ENCODE results near the gene MSH5.

DNA sequence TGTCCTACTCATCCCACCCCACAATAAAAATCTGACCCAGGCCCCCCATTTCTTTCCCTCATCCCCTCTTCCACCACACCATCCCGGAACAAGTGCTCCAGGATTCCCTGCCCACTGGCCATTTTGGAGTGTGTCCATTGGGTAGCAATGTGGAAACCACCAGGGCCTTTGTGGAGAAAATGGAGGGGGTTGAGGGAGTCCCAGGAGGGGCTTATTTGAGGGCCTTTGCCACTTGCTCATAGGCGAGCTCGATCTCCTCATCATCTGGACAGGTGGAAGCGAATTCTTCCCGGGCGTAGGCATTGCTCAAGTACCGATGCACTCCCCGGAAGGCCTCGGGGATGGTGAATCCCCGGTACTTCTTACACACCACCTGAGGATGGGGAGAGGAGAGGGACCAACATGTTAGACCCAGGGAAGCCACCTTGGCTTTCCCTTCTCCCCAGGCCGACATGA is 9.1 kb upstream of the MSH5 start:
- TF ChIP-seq EP300 (IDR thresholded peaks at IDR 0.05): no peak
- TF ChIP-seq, protein P1, sequence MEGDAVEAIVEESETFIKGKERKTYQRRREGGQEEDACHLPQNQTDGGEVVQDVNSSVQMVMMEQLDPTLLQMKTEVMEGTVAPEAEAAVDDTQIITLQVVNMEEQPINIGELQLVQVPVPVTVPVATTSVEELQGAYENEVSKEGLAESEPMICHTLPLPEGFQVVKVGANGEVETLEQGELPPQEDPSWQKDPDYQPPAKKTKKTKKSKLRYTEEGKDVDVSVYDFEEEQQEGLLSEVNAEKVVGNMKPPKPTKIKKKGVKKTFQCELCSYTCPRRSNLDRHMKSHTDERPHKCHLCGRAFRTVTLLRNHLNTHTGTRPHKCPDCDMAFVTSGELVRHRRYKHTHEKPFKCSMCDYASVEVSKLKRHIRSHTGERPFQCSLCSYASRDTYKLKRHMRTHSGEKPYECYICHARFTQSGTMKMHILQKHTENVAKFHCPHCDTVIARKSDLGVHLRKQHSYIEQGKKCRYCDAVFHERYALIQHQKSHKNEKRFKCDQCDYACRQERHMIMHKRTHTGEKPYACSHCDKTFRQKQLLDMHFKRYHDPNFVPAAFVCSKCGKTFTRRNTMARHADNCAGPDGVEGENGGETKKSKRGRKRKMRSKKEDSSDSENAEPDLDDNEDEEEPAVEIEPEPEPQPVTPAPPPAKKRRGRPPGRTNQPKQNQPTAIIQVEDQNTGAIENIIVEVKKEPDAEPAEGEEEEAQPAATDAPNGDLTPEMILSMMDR (IDR thresholded peaks at IDR 0.05): no peak
